Activated effector memory CD4-positive, alpha-beta T cell treated with anti-CD3 and anti-CD28 coated beads, Interleukin-2, amount 50 U/mL, for 16 hours (primary cell): Measurements from ENCODE around the gene NCK2.

Experiments
- DNase-seq: peaks from one replicate; pipeline ENCODE4 v3.0.0-alpha.2; 2020

NCK2 gene

GRCh38 chr2:105935063-105935462 is 190.4 kb downstream of the NCK2 start:
- DNase-seq: no peak

GRCh38 chr2:105936954-105937353 is 192.2 kb downstream of the NCK2 start:
- DNase-seq: no peak

- no peak for DNase-seq
These were observed 192.9 kb downstream of the NCK2 start for GRCh38 chr2:105937498-105938097.
